ENCODE data around the gene PPCDC. TPM values are rescaled to one million over a fixed set of nuclear protein-coding genes. Genes with fewer than 3 reads are reported as not detected.

Gene PPCDC
- polyA plus RNA-seq, 1 donor (not counting 4 experiments of a cell fraction or from before 2014, with no cell fraction given), result 11.9 TPM

GRCh38 chr15:75001310-75001709, 22.1 kb upstream of the PPCDC start:
- FAIRE-seq, result no peak
- no peaks in the 10 kb centered on the region for H3K79me2 ChIP-seq (ENCODE audit: control insufficient read depth, insufficient read depth, low read length)

GRCh38 chr15:75002398-75002797, 21.0 kb upstream of the PPCDC start:
- no peaks in the 10 kb centered on the region for H4K20me1 ChIP-seq (ENCODE audit: control insufficient read depth, extremely low read depth, insufficient read depth, low read length)
- H3K9me3 ChIP-seq (ENCODE audit: control insufficient read depth, low read depth, low read length), result no peaks in the 10 kb centered on the region
- FAIRE-seq (no peak), DNase-seq (ENCODE audit: low read depth, low spot score) (no peak)
- TF ChIP-seq EZH2 (IDR thresholded peaks at IDR 0.05; ENCODE audit: low read length) (no peak), CTCF (optimal IDR thresholded peaks at IDR 0.05 in 1 of 3, IDR thresholded peaks at IDR 0.05 in 1 of 3, conservative IDR thresholded peaks at IDR 0.05 in 1 of 3; ENCODE audit: extremely low read depth in 1 of 3, insufficient read depth in 2 of 3, low read length in 3 of 3) (no peak)
- H3K36me3 ChIP-seq (ENCODE audit: control insufficient read depth in 2 of 2, extremely low read depth in 1 of 2, insufficient read depth in 2 of 2, low read length in 2 of 2), result no peaks in the 10 kb centered on the region
- no peak overlapping the region for H2AFZ ChIP-seq (ENCODE audit: control insufficient read depth, low read length)
- H3K4me1 ChIP-seq (ENCODE audit: control insufficient read depth, extremely low read depth, insufficient read depth, low read length), result no peaks in the 10 kb centered on the region
- no peak overlapping the region for H3K9ac ChIP-seq (ENCODE audit: control insufficient read depth, extremely low read depth, insufficient read depth, low read length)
- H3K4me3 ChIP-seq (ENCODE audit: control insufficient read depth in 2 of 3, extremely low read depth in 1 of 3, insufficient read depth in 2 of 3, low read depth in 1 of 3, low read length in 3 of 3), result no peak overlapping the region
- H3K27ac ChIP-seq (ENCODE audit: control insufficient read depth, insufficient read depth, low read length), result no peak overlapping the region
- H3K27me3 ChIP-seq (ENCODE audit: control insufficient read depth, extremely low read depth, insufficient read depth, low read length), result peaks cover 8% of the 10 kb centered on the region
- no peaks in the 10 kb centered on the region for H3K9me1 ChIP-seq (ENCODE audit: control insufficient read depth, extremely low read depth, insufficient read depth, low read length)
- H3K79me2 ChIP-seq (ENCODE audit: control insufficient read depth, insufficient read depth, low read length), result no peaks in the 10 kb centered on the region
- no peak overlapping the region for H3K4me2 ChIP-seq (ENCODE audit: control insufficient read depth, extremely low read depth, insufficient read depth, low read depth, low read length)
- dilution Hi-C loops (cut with MboI; ENCODE audit: extremely low pct_ligation_motif_present, low sequenced_read_pairs), result no loop called here

More at GRCh38 chr15:75001310-75001709, 22.1 kb upstream of the PPCDC start:
- dilution Hi-C loops (cut with MboI; ENCODE audit: extremely low pct_ligation_motif_present, low sequenced_read_pairs), result no loop called here
- no peak overlapping the region for H3K27ac ChIP-seq (ENCODE audit: control insufficient read depth, insufficient read depth, low read length)
- no peak overlapping the region for H3K4me3 ChIP-seq (ENCODE audit: control insufficient read depth in 2 of 3, extremely low read depth in 1 of 3, insufficient read depth in 2 of 3, low read depth in 1 of 3, low read length in 3 of 3)
- H4K20me1 ChIP-seq (ENCODE audit: control insufficient read depth, extremely low read depth, insufficient read depth, low read length), result no peaks in the 10 kb centered on the region
- no peaks in the 10 kb centered on the region for H3K9me3 ChIP-seq (ENCODE audit: control insufficient read depth, low read depth, low read length)
- H3K9me1 ChIP-seq (ENCODE audit: control insufficient read depth, extremely low read depth, insufficient read depth, low read length), result no peaks in the 10 kb centered on the region
- H2AFZ ChIP-seq (ENCODE audit: control insufficient read depth, low read length), result no peak overlapping the region
- no peaks in the 10 kb centered on the region for H3K4me1 ChIP-seq (ENCODE audit: control insufficient read depth, extremely low read depth, insufficient read depth, low read length)
- H3K36me3 ChIP-seq (ENCODE audit: control insufficient read depth in 2 of 2, extremely low read depth in 1 of 2, insufficient read depth in 2 of 2, low read length in 2 of 2), result no peaks in the 10 kb centered on the region
- no peak overlapping the region for H3K9ac ChIP-seq (ENCODE audit: control insufficient read depth, extremely low read depth, insufficient read depth, low read length)
- DNase-seq (ENCODE audit: low read depth, low spot score), result no peak
- TF ChIP-seq EZH2 (IDR thresholded peaks at IDR 0.05; ENCODE audit: low read length) (no peak), CTCF (optimal IDR thresholded peaks at IDR 0.05 in 1 of 3, IDR thresholded peaks at IDR 0.05 in 1 of 3, conservative IDR thresholded peaks at IDR 0.05 in 1 of 3; ENCODE audit: extremely low read depth in 1 of 3, insufficient read depth in 2 of 3, low read length in 3 of 3) (no peak)
- H3K4me2 ChIP-seq (ENCODE audit: control insufficient read depth, extremely low read depth, insufficient read depth, low read depth, low read length), result no peak overlapping the region
- peaks cover 18% of the 10 kb centered on the region for H3K27me3 ChIP-seq (ENCODE audit: control insufficient read depth, extremely low read depth, insufficient read depth, low read length)

Measured in keratinocyte (primary cell).